ENCODE data around the gene MFSD8. TPM values are rescaled to one million over a fixed set of nuclear protein-coding genes. Genes with fewer than 3 reads are reported as not detected.

Gene MFSD8
- total RNA-seq, 1 donor = 14.0 TPM

Small RNA genes within 50 kb of the gene (small RNA-seq; reads per million reads assigned to genes)
- gene RNU6-583P = not detected

Other genes starting within 250 kb of the MFSD8 start
- not detected for gene SLC25A31, start 234.8 kb downstream of the MFSD8 start, total RNA-seq
- gene HSPA4L, start 182.9 kb downstream of the MFSD8 start, total RNA-seq = 1.1 TPM
- 2.7 TPM for gene PLK4, start 84.3 kb downstream of the MFSD8 start, total RNA-seq
- 7.5 TPM for gene ABHD18, start 233 bp upstream of the MFSD8 start, total RNA-seq
- gene LARP1B, start 96.1 kb upstream of the MFSD8 start, total RNA-seq = 6.7 TPM

All from hematopoietic multipotent progenitor cell (in vitro differentiated cells).